EH (cell line): ENCODE data around the gene GBX2.
A peak's percentile ranks its signal among the peaks of the same experiment; 100 is the strongest.

Experiments used
- DNase-seq: peaks from one replicate; pipeline ENCODE4 v3.0.0-alpha.2; 2015; ENCODE audit warnings: low read depth

GBX2 gene

GRCh38 chr2:236180831-236181453 lies 12.8 kb upstream of the GBX2 start:
- DNase-seq = peak; percentile 78

- peak; percentile 92 for DNase-seq
Observed at GRCh38 chr2:236180076-236180816, 12.1 kb upstream of the GBX2 start.

GRCh38 chr2:236179236-236180075 lies 11.3 kb upstream of the GBX2 start:
- peak; percentile 58 for DNase-seq

DNA sequence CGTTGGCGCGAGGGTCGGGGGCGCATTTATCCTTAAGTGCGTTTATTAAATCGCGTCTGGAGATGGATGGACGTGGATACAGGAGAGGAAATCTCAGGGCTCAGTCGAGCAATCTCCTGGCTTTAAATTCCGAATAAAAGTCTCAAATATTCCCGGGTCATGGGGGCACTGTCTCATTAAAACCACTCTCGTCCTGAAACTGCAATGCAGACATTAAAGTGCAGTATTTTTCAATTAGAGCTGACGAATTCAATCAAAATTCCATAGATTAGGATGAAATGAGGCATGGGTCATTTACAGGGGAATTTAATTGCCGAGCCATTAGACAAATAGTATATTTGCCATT lies 10.7 kb upstream of the GBX2 start:
- DNase-seq = peak; percentile 67

- DNase-seq = peak; percentile 76
Observed at GRCh38 chr2:236177967-236178889, 10.0 kb upstream of the GBX2 start.

DNA sequence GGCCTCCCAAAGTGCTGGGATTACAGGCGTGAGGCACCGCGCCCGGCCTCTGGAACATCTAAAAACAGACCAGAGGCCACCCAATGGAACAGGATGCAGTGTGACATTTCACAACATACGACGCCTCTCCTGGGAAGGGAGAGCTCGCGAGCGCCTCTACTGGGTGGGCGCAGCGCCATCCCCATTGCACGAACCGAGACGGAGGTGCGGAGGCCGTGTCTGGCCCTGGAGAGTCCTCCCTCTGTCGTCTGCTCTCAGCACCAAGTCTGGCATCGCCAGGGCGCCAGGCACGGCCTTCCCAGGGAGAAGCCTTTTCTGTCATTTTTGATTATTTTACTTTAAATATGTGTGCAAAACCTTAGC lies 9.4 kb upstream of the GBX2 start:
- DNase-seq = peak; percentile 53

DNA sequence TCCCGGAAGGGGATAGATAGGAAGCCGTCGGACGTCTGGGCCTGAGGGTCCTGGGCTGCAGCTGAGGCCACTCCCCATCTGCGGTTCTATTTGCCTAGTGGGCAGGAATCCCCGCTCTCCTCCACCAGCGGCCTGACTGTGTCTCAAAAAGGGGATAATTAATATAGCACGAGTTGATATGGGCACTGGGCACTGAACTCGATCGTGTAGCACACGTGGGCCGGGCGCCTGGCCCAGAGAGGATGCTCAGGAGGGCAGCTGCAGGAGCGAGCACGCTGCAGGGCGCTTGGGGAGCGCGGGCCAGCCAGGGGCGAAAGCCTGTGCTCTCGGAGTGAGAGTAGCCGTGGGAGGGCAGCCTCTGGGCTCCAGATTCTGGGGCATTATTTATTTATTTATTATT lies 8.8 kb upstream of the GBX2 start:
- no peak for DNase-seq

DNA sequence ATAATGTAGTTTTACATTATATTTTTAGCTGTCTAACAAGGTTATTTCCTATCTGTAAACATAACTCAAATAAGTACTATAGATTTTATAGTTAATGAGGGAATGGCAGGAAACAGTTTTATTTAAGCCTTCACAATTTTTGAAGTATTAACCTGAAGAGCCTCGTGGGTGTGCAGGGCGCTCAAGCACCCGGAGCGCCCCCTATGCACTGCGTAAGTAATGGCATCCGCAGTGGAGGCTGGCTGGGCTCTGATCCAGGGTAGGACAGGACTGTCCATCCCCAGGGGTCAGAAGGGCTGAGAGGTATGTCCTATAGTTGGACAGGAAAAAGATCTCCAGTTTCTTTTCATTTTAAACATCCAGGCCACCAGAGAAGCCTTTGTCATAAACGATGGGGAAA lies 8.2 kb upstream of the GBX2 start:
- DNase-seq = peak; percentile 65

DNA sequence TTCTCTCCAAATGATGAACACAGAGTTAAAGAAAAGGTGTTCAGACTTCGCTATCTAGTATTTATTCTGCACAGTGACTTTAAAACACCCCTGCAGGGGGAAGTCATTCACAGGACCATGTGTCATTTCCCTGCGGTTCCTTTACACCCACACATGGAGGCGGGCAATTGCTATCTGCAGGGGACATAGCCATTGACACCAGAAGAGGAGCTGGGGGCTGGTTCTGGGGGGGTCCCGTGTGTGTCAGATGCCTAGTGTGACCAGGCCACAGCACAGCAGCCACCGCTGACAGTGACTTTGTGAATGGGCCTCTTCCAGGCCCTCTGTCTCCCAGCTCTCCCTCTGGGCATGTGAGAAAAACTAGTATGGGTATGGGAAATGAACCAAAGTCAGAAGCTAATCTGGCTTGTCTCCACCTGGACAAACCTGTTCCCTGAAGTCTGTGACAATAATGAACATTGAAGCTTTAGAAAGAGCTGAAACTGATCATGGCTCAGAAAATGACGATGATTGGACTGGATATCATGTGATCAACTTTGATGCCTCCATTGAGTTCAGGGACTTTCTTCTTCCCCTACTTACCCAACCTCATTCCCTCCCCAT lies 7.5 kb upstream of the GBX2 start:
- DNase-seq = no peak

DNA sequence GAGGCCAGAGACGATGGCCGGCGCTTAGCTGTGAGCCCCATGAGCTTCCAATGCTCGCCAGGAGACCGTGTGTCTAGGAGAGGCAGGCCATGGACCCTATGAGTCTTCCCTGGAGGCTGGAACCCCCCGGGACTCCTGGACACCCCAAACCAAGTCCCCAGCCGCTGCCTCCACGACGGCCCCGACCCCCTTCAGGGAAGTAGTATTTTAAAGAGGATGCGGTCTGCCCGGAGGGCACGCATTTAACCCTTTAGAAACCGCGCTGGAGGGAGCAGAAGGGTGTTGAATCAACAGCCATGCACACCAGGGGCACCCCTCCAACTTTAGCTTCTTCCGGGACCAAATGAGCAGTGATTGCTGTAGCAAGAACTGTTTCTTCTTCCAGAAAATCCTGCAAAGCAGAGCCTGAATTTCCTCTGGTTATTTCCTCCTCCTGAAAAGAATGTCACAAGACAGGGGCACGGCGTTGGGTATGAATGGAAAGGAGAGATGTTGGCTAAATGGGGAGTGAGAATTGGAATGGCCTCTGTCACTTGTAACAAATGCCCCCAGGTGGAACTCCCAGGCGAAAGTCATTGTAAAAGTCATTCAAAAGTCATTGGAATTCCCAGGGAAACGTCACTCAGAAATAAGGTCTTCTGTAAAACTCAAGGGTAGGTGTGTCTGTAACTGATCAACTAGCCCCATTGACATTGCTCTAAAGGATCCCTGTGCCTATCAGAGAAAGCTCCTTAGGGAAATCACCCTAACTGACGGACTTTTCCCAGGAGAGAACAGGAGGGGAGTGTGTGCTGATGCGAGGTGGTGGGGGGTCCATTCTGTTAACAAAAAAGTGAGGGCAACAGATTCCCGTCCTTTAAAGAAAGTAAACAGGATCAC lies 5.8 kb upstream of the GBX2 start:
- DNase-seq = peak; percentile 36

DNA sequence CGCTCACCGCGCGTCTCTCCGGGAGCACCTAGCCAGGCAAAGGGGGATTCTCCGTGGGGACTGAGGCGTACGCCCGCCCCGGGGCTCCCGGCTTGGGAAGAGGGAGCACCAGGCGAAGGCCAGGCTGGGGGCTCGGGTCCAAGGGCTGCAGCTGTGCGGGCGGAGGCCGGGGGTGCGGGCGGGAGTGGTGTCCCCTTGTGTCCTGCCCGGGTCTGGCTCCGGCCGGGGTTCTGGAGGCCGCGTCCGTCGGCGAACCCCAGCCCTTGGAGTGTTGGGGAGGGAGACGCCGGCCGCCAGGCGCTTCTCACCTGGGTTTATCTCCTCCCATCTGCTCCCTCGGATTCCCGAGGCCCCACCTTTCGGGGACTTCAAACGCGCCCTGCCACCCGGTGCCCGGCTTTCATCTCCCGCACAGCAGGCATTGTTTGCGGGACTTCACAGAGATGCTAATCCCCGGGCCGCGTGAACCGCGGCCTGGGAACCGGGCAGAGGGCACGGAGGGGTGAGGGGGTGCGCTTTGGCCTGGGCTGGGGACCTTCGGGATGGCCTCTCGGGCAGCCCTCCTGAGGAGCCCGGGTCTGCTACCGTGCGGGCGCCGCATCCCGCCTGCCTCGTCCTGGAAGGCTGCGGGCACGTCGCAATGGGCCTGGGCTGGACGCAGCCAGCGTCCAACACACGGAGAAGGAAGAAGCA lies 5.0 kb upstream of the GBX2 start:
- DNase-seq = no peak

DNA sequence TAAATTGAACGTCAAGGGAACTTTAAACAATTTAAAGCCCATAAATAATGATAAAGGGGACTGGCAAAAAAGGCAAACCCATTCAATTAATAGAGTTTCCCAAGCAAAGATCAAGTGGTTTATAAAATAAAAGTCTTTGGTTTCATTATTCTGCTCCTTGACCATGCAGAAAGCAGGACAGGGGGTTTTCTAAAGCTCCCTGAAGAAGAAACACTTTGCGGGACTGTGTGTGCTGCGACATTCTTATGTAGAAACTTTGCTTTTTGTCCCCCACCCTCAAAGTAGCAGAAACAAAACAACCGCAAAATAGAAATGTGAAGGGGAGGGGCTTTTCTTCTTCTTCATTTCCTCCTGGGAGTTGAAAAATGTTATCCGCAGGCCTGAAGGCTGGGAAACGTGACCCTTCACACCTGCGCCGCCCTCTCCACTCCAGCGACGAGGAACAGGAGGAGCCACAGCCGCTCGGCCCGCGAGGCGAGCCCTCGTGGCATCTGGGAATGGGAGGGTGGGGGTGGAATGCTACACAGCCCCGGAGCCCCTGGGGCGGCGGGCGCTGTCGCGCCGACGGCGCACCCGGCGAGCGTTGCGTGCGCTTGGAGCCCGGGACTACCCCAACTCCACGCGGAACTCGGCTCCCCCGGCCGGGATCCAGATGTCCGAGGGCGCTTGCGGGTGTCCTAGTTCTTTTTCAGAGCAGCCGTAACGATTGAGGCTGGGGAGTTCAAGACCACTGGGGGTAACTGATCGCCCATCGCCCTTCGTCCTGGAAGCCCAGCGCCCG lies 4.3 kb upstream of the GBX2 start:
- peak; percentile 34 for DNase-seq

DNA sequence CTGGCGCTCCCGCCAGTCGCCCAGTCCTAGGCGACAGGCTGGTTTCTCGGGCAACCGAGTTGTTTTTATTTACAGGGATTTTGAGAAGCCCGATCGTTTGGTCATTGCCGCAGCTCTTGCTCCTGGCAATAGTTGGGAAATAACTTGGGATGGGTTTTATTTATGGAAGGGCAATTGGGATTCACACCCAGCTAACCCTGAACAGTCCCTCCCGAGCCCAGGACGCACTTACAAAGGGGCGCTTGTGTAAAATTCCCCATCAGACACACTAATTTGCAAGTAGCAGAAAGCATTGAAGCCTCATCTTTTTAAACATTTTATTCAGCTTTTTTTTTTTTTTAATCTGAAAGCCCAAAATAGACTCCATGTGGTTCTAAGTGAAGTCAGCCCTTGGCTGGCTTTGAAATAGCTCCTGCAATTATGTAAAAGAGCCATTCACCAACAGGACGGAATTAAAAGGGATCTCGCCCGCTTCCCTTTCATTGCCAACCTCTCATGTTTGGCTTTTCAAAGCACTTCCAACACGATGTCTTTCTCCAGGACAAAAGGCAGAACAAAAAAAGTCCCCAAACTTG lies 3.6 kb upstream of the GBX2 start:
- DNase-seq = peak; percentile 46

DNA sequence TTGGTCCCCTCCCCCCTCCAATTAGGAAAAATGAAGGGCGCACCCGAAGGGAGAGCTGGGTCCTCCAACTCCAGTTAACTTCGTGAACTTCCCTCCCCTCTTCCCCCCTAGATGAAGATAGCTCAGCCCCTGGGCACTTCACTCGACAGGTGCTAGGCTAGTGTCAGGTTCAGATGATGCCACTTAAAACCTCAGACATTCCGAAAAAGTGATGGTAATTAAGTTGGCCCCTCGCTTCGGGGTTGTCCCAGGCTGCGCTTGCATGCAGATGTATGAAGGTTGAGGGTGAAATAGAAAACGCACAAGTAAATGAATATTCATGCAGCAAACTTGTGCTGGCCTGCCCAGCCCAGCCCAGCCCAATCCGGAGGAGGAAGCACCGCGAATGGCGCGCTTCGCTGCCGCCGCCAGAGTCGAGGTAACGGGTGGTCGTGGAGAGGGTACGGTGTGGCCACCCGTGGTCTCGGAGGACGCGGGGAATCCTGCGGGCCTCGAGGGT lies 3.0 kb upstream of the GBX2 start:
- peak; percentile 17 for DNase-seq

- DNase-seq = peak; percentile 21
Observed at GRCh38 chr2:236170590-236171165, 2.5 kb upstream of the GBX2 start.

DNA sequence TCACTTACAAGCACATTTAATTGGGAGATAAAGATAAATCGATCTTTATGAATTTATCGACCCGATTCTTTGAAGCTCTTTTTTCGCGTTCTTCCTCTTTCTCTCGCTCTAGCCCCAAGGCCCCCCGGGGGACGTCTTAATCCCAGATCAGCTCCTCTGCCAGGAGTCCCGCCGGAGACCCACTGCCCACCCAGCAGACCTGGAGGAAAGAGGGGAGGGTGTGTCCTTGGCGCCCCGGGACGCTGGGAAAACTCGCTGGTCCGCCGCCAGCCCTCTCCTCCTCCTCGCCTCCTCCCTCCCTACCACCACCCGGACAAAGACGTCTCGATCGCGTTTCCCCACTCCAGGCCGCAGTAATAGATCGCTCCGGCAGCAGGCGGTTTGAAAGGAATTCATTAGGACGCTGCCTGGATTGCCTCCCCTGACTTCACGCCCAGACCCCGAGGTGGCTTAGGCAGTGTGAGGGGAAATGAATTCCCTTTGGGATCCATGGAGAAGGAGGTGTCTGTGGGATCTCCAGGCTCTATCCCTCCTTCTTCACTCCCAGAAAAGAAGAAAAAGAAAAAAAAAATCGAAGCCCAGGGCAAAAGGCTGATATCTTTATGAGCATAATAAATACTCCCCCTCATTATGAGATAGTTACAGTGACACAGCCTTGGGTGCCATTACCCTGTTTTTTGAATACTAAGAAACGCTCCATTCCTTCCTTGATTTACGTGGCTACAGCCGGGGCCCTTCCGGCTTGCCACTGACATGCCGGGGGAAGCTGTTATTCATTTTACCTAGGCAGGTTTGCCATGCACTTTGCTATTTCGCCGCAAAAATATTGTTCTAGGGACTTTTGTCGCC lies 1.8 kb upstream of the GBX2 start:
- peak; percentile 45 for DNase-seq

GRCh38 chr2:236169151-236169721 lies 1.1 kb upstream of the GBX2 start:
- DNase-seq = peak; percentile 43
